ENCODE measurements around the gene CDC73. TPM values are rescaled to one million over a fixed set of nuclear protein-coding genes. Genes with fewer than 3 reads are reported as not detected.
A peak's percentile ranks its signal among the peaks of the same experiment; 100 is the strongest.

The CDC73 gene
- total RNA-seq (10 to 100 TPM; 34.8 to 59.2 (median 56.5) TPM), polyA plus RNA-seq (10 to 100 TPM; 11.9 to 22.5 TPM)
- long read RNA-seq, donor 1, full-length matches to known transcripts, result 8 of 50 reads
- long read RNA-seq, donor 1, partial matches to known transcripts, result 40 of 50 reads
- long read RNA-seq, donor 1, other reads (novel, unspliced or antisense), result 2 of 50 reads
- long read RNA-seq, donor 2, full-length matches to known transcripts, result 10 of 32 reads
- long read RNA-seq, donor 2, partial matches to known transcripts, result 17 of 32 reads
- long read RNA-seq, donor 2, other reads (novel, unspliced or antisense), result 5 of 32 reads
- long read RNA-seq, donor 3, full-length matches to known transcripts, result 56 of 66 reads
- long read RNA-seq, donor 3, partial matches to known transcripts, result 6 of 66 reads
- long read RNA-seq, donor 3, other reads (novel, unspliced or antisense), result 4 of 66 reads

DNA sequence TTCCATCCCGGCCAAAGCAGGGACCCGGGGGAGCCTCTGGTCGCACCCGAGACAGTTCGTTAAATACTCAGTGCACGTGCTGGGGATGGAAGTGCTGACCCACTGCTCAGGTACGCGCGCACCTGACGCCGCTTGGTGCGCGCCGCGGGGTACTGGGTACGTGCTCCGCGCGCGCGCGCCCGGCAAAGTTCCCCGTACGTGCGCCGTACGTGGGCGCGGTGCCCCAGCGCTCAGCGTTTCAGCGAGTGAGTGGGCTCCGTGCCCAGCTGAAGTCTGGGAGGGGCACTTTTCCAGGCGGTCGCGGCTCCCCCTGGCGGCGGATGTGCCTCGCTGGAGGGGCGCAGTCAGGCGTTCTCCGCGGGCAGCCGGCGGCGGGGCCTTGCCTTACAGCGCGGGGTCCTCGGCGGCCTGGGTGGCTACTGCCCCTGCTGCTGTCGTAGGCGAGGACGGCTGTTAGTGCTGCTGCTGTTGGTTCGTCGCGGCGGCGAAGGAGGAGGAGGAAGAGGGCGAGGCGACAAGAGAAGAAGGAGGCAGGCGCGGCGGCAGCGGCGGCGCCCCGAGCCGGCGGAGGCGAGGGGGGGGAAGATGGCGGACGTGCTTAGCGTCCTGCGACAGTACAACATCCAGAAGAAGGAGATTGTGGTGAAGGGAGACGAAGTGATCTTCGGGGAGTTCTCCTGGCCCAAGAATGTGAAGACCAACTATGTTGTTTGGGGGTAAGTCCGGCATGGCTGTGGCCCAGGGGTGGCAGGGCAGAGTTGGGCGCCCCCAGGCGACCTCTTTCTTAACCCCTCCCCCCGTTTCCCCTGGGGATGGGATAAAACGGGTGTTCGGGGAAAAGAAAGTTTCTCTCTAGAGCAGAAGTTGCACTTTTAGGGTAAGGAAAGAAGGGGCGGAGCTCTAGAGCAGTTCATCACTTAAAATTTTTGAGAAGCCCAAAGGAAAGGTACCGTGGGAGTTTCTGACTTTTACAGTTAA, at the start of gene CDC73:
Gene CDC73, plus strand, starts transcription at position 416 of the 978 bp plus-strand sequence. Its CDS starts 170 bp downstream, at position 586.
- Histone ChIP-seq H3K9me3 (no peaks in the 10 kb centered on the region), H3K27ac (peak within 1 kb of the TSS; percentile 82 to 87), H3K4me1 (ENCODE audit: insufficient read depth) (no peaks in the 10 kb centered on the region), H3K27me3 (no peaks in the 10 kb centered on the region), H3K4me3 (peak within 1 kb of the TSS; percentile 93), H3K36me3 (no peaks in the 10 kb centered on the region)
- WGBS, 3 donors, result 0 to 1% (median 1%) methylated on average over 74 to 85 of the region's 85 CpGs
- intact Hi-C loops (cut with DNase I), result loop anchor here in 2 of 4 donors (2.0 to 10.0 kb wide), 4 partner anchors 17 to 315 kb away; partner anchors contain the start of genes RO60 (in 2 of the 2), UCHL5 (in 2 of the 2), GLRX2 (in 1 of the 2) and RGS2 (in 1 of the 2)
- peak; percentile 96 to 99 (median 99) for DNase-seq
- TF ChIP-seq POLR2A (IDR thresholded peaks at IDR 0.05) (peak; percentile 63), EP300 (IDR thresholded peaks at IDR 0.05) (no peak)
- TF ChIP-seq, protein P1, sequence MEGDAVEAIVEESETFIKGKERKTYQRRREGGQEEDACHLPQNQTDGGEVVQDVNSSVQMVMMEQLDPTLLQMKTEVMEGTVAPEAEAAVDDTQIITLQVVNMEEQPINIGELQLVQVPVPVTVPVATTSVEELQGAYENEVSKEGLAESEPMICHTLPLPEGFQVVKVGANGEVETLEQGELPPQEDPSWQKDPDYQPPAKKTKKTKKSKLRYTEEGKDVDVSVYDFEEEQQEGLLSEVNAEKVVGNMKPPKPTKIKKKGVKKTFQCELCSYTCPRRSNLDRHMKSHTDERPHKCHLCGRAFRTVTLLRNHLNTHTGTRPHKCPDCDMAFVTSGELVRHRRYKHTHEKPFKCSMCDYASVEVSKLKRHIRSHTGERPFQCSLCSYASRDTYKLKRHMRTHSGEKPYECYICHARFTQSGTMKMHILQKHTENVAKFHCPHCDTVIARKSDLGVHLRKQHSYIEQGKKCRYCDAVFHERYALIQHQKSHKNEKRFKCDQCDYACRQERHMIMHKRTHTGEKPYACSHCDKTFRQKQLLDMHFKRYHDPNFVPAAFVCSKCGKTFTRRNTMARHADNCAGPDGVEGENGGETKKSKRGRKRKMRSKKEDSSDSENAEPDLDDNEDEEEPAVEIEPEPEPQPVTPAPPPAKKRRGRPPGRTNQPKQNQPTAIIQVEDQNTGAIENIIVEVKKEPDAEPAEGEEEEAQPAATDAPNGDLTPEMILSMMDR (IDR thresholded peaks at IDR 0.05), result peak; percentile 97 to 99 (median 99)

- Histone ChIP-seq H3K36me3 (no peaks in the 10 kb centered on the region), H3K4me3 (no peak overlapping the region), H3K27me3 (no peaks in the 10 kb centered on the region), H3K9me3 (no peaks in the 10 kb centered on the region), H3K4me1 (ENCODE audit: insufficient read depth) (no peaks in the 10 kb centered on the region), H3K27ac (no peak overlapping the region)
- TF ChIP-seq, protein P1 (IDR thresholded peaks at IDR 0.05), result no peak
- TF ChIP-seq POLR2A (IDR thresholded peaks at IDR 0.05) (no peak), EP300 (IDR thresholded peaks at IDR 0.05) (no peak)
- no peak for DNase-seq
- intact Hi-C loops (cut with DNase I), result no loop called here
Measured at GRCh38 chr1:193077991-193078390, 43.8 kb upstream of the CDC73 start.

GRCh38 chr1:193079187-193079586, 42.6 kb upstream of the CDC73 start:
- intact Hi-C loops (cut with DNase I), result no loop called here
- H3K4me3 ChIP-seq, result no peak overlapping the region

More at GRCh38 chr1:193079187-193079586, 42.6 kb upstream of the CDC73 start:
- Histone ChIP-seq H3K4me1 (ENCODE audit: insufficient read depth) (no peaks in the 10 kb centered on the region), H3K36me3 (no peaks in the 10 kb centered on the region), H3K27ac (no peak overlapping the region), H3K27me3 (no peaks in the 10 kb centered on the region), H3K9me3 (no peaks in the 10 kb centered on the region)
- no peak for DNase-seq
- TF ChIP-seq, protein P1 (IDR thresholded peaks at IDR 0.05), result no peak
- no peak for TF ChIP-seq POLR2A (IDR thresholded peaks at IDR 0.05)
- TF ChIP-seq EP300 (IDR thresholded peaks at IDR 0.05), result no peak
- 89 to 92% (median 91%) methylated on average over 3 of the region's 3 CpGs for WGBS, 3 donors

All from ovary (tissue), 10 donors.